Heart right ventricle (tissue), 16 donors: ENCODE measurements around the gene HEATR3. TPM values are rescaled to one million over a fixed set of nuclear protein-coding genes. Genes with fewer than 3 reads are reported as not detected.
A peak's percentile ranks its signal among the peaks of the same experiment; 100 is the strongest.

ENCODE experiments used
- ATAC-seq, 8 donors: fragments of 200-7000 bp; cut with Tn5 transposase; one replicate each; pipeline ENCODE4 v1.9.1; 2020; ENCODE audit warnings: mild to moderate bottlenecking in 8 of 8, moderate library complexity in 8 of 8, moderate number of reproducible peaks in 1 of 8
- DNase-seq, 2 donors: peaks; one replicate each; pipeline ENCODE4 v3.0.0-alpha.2; 2020
- H3K27ac ChIP-seq, 10 donors: fragments of 200-600 bp; sonication (generic) in 2 of 10; one replicate each; pipeline versions ENCODE4 v1.5.0 to v1.8.0; 2020 to 2022; ENCODE audit warnings: mild to moderate bottlenecking in 3 of 10
- H3K27me3 ChIP-seq, 7 donors: fragments of 200-600 bp; one replicate each; pipeline ENCODE4 v1.8.0; 2021 to 2022; ENCODE audit warnings: mild to moderate bottlenecking in 2 of 7
- H3K36me3 ChIP-seq, 9 donors: fragments of 200-600 bp; sonication (generic) in 1 of 9; one replicate each; pipeline versions ENCODE4 v1.5.0 to v1.8.0; 2020 to 2022; ENCODE audit warnings: mild to moderate bottlenecking in 2 of 9
- H3K4me1 ChIP-seq, 9 donors: fragments of 200-600 bp; sonication (generic) in 1 of 9; one replicate each; pipeline versions ENCODE4 v1.5.0 to v1.8.0; 2020 to 2022; ENCODE audit warnings: mild to moderate bottlenecking in 4 of 9
- H3K4me3 ChIP-seq, 10 donors: fragments of 200-600 bp; sonication (generic) in 2 of 10; one replicate each; pipeline versions ENCODE4 v1.5.0 to v1.8.0; 2020 to 2022; ENCODE audit warnings: mild to moderate bottlenecking in 7 of 10, moderate library complexity in 2 of 10
- H3K9me3 ChIP-seq, 11 donors: fragments of 200-600 bp in 10 of 11; sonication (generic) in 2 of 11; one replicate each; pipeline versions ENCODE4 v1.5.0 to v1.8.0; 2013 to 2022; ENCODE audit warnings: mild to moderate bottlenecking in 2 of 11, control low read depth in 1 of 11, moderate library complexity in 1 of 11
- CTCF ChIP-seq, 9 donors: fragments of 200-600 bp; sonication (generic) in 2 of 9; IDR thresholded peaks; one replicate each; pipeline versions ENCODE4 v1.5.0 to v1.8.0; 2021 to 2022; ENCODE audit warnings: antibody characterized with exemption in 9 of 9, mild to moderate bottlenecking in 5 of 9, moderate library complexity in 1 of 9
- WGBS, 2 donors: extraction: QIAGEN DNeasy Blood & Tissue Kit; methylation state at CpG; one replicate each; pipeline ENCODE4 v1.1.7; 2013; ENCODE audit warnings: inconsistent platforms in 1 of 2; 5-methylcytosine and 5-hydroxymethylcytosine counted together
- intact Hi-C, 10 donors: fragments of 100-400 bp; cut with DNase I; formaldehyde crosslinking; loops; one replicate each; pipeline versions ENCODE4 v1.11.1 to v1.14.2; 2022
- polyA plus RNA-seq, 2 donors: library from polyadenylated mRNA; stranded (reverse); fragments of 200-250 nt; gene quantifications; one replicate each; pipeline ENCODE4 v1.2.3, GENCODE V29; 2013
- total RNA-seq, 10 donors: library from RNA; stranded (reverse); fragmentation: NEBNext Ultra II Directional in 3 of 10; extraction: Animal tissue kit (Norgen Biotek cat#: 25700) in 3 of 10; gene quantifications; one replicate each; pipeline versions ENCODE4 v1.2.1 to v1.2.4, GENCODE V29; 2021 to 2023
- donor health status: Arrhythmogenic right ventricular cardiomyopathy.
- donor health status: ischemic (EF 13 %, LVEDD 7.1; RV severe dilation, severe dysfunction).
- donor health status: healthy with polysubstance abuse.
- donor health status: DM: no; HTN: yes; CAD: no.
- donor health status: DM: no; HTN: no; CAD: no.
- donor health status: ischemic (EF 25% LVEDD 6.9; RV normal size, moderate dysfunction).
- donor health status: ischemic (EF 25% LVEDD 5.7; RV mildly dilated, moderate dysfunction).
- donor health status: healthy.
- donor health status: DM: yes; HTN: yes; CAD: no.
- donor health status: Ischemic cardiomyopathy.
- donor health status: ischemic (EF 35%, LVEDD 5.7; RV mildly dilated, moderate dysfunction).
- donor health status: nonischemic (EF 11% LVEDD 7.7; RV severe dilation, severe dysfunction).
- donor health status: DM: yes; HTN: yes; CAD: no.
- donor health status: PGD.
- donor health status: ischemic (EF 29% LVEDD 5.4; RV normal size, mild dysfunction).
- donor health status: nonischemic (EF 23%, LVEDD 6.1; RV moderate dilation, normal function).

Gene HEATR3
- total and polyA plus RNA-seq, 12 donors, result 3.8 to 15.8 (median 10.3) TPM

GRCh38 chr16:50136399-50136798, 70.6 kb downstream of the HEATR3 start:
- Histone ChIP-seq H3K9me3 (no peaks in the 10 kb centered on the region), H3K36me3 (no peaks in the 10 kb centered on the region), H3K4me3 (no peak overlapping the region), H3K27me3 (no peaks in the 10 kb centered on the region), H3K27ac (no peak overlapping the region), H3K4me1 (no peaks in the 10 kb centered on the region)
- DNase-seq, result no peak
- TF ChIP-seq CTCF (IDR thresholded peaks at IDR 0.05), result peak in 2 of 9 donors; percentile 8 to 10
- no peak for ATAC-seq
- intact Hi-C loops, result no loop called here

GRCh38 chr16:50137268-50137667, 71.5 kb downstream of the HEATR3 start:
- TF ChIP-seq CTCF (IDR thresholded peaks at IDR 0.05), result no peak
- intact Hi-C loops, result no loop called here
- H3K9me3 ChIP-seq, result no peaks in the 10 kb centered on the region
- H3K27ac ChIP-seq, result no peak overlapping the region
- 93 to 96% methylated on average over 3 of the region's 3 CpGs for WGBS, 2 donors
- ATAC-seq (no peak), DNase-seq (no peak)
- no peak overlapping the region for H3K4me3 ChIP-seq
- no peaks in the 10 kb centered on the region for H3K27me3 ChIP-seq
- no peaks in the 10 kb centered on the region for H3K4me1 ChIP-seq
- H3K36me3 ChIP-seq, result no peaks in the 10 kb centered on the region

- no peaks in the 10 kb centered on the region for H3K9me3 ChIP-seq
- no peaks in the 10 kb centered on the region for H3K4me1 ChIP-seq
- H3K36me3 ChIP-seq, result no peaks in the 10 kb centered on the region
- DNase-seq (no peak), ATAC-seq (no peak)
- intact Hi-C loops, result no loop called here
- no peak overlapping the region for H3K4me3 ChIP-seq
- no peak for TF ChIP-seq CTCF (IDR thresholded peaks at IDR 0.05)
- H3K27me3 ChIP-seq, result no peaks in the 10 kb centered on the region
- WGBS, 2 donors, result 90 to 100% methylated on average over 1 of the region's 1 CpG
- H3K27ac ChIP-seq, result no peak overlapping the region
Observed at GRCh38 chr16:50139580-50139979, 73.8 kb downstream of the HEATR3 start.

GRCh38 chr16:50144211-50144610, 78.4 kb downstream of the HEATR3 start:
- H3K36me3 ChIP-seq, result no peaks in the 10 kb centered on the region
- no peaks in the 10 kb centered on the region for H3K27me3 ChIP-seq
- intact Hi-C loops, result no loop called here
- H3K4me3 ChIP-seq, result no peak overlapping the region
- 74% methylated on average over 2 of the region's 2 CpGs for WGBS, 2 donors
- DNase-seq (no peak), ATAC-seq (no peak)
- H3K27ac ChIP-seq, result no peak overlapping the region
- peaks cover 0 to 5% (median 0%) of the 10 kb centered on the region in 9 donors for H3K4me1 ChIP-seq
- H3K9me3 ChIP-seq, result no peaks in the 10 kb centered on the region
- TF ChIP-seq CTCF (IDR thresholded peaks at IDR 0.05), result no peak
